NCI-H748 (cell line): ENCODE data around the gene C13orf46.

ENCODE experiments used
- DNase-seq: peaks from one replicate; lab custom pipeline; 2025; ENCODE audit not compliant: unreplicated experiment; lab: John Stamatoyannopoulos, UW

The C13orf46 gene

GRCh38 chr13:114010401-114011101, 36.7 kb upstream of the C13orf46 start:
- no peak for DNase-seq

DNA sequence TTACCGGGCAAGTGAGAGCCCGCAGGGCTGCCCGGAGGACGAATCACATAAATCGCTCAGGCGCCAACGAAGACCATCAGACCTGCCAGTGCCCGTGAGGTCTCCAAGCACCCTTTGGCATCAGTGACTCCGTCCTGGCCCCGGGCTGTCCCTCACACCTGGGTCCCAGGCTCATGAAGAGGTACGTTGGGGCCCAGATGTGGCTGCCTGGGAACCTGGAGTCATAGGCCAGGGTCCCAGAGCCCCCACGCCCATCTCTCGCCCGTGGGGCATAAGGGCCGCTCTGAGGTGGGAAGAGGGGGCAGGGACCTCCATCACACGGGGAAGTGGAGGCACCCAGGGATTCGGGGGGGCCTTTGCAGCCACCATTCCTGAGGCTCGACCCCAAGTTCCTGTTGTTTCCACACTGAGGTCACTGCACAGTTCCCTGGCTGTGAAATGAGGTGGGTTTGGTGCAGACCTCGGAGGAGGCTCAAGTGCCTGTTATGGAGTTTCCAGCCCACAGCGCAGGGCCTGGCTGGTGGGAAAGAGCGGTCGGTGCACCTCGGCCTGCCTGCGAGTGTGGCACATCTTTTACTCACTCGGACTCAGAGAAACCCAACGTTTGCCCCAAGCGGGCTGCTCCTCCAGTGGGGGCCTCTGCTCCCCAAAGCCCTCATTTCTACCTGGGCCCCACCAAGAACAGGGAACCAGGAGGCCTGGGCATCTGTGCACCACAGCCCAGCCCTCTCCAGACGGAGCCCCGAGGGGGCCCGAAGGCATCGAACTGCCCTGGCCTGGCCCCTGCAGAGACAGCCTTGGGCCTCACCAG, 35.9 kb upstream of the C13orf46 start:
- no peak for DNase-seq

DNA sequence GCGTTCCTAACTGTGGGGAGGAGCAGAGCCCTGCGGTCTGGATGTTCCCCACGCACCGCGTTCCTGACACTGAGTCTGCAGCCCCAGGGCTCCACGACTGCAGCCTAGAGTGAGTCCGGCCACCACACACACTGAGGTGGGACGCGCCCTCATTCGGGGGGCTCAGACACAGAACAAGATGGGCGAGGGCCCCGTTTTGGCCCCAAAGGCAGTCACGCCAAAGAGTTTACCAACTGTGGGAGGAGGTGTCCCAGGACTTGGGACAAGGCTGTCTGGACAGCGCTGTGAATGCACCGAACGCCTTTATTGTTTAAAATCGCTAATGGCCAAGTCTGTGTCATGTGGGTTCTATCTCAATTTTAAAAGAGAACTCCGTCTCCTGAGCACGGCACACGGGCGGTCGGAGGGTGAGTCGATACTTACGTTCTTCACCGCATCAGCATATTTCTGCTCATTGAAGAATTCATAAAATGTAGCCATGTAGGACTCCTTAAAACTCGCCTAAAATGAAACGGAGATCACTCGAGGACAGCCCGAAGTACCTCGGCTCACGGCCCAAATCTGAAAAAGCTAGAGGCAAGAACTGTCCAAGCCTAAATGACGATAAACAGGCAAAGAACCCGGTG, 35.2 kb upstream of the C13orf46 start:
- DNase-seq = no peak

GRCh38 chr13:114007566-114007965, 33.7 kb upstream of the C13orf46 start:
- DNase-seq = no peak

DNA sequence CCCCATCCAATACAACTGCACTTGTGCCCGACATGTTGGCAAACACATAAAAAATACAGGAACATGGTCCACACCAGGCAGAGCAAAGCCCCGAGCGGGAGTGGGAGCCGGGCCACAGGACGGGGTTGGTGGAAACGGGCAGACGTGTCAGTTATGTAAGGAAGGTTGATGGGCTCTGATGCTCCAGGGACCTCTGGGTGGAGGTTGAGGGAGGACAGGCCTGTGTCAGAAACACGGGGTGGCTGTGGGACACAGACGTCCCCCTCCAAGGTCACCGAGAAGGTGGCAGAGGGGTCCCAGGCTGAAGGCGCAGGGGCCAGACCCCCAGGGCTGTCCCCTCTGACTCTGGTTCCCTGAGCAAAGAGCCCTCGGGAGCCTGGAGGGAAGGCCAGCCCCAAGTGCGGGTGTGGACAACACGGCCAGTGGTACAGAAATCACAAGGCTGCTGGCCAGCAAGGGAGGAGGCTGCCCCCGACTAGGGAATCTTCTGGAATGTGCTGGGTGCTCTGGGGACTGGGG, 31.4 kb upstream of the C13orf46 start:
- DNase-seq = no peak

DNA sequence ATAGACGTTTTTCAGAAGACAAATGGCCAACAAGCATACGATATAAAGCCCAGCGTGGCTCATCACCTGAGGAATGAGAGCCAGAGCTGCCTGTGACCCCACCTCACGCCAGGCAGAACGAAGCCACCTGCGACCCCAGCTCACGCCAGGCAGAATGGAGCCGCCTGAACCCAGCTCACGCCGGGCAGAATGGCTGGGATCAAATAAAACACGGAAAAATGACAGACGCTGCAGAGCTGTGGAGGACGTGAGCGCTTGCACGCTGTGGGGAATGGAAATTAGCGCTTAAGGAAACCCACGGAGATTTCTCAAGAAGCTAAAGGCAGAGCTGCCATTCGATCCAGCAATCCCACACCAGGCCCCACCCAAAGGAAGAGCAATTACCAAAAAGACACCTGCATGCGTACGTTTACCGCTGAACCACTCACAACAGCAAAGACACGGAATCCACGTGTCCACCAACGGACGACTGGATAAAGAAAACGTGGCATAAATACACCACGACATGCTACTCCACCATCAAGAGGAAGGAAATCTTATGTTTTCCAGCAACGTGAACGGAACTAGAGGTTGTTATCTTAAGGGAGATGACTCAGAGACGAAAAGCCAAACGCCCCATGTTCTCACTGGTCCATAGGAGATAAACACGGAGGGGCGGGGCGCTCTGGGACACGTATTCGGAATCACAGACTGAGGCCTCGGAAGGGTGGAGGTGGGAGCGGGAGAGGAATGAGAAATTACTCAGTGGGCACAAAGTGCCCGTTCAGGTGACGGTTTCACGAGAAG, 30.7 kb upstream of the C13orf46 start:
- DNase-seq = peak; percentile 26

GRCh38 chr13:114002771-114003321, 29.0 kb upstream of the C13orf46 start:
- DNase-seq = no peak

GRCh38 chr13:114002009-114002544, 28.2 kb upstream of the C13orf46 start:
- DNase-seq = peak; percentile 62

GRCh38 chr13:114001331-114002008, 27.6 kb upstream of the C13orf46 start:
- no peak for DNase-seq

- DNase-seq = no peak
Observed at GRCh38 chr13:114000151-114001040, 26.5 kb upstream of the C13orf46 start.

DNA sequence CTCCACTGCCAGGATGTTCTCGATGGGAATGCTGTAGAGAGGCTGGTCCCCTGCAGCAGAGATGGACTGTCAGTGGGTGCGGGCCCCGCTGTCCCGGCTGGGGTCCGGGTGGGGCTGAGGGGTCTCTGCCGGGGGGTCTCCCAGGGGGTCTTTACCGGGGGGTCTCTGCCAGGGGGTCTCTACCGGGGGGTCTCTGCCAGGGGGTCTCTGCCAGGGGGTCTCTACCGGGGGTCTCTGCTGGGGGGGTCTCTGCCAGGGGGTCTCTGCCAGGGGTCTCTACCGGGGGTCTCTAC, 25.7 kb upstream of the C13orf46 start:
- no peak for DNase-seq

- DNase-seq = no peak
Observed at GRCh38 chr13:113998781-113999617, 25.1 kb upstream of the C13orf46 start.

GRCh38 chr13:113997845-113998751, 24.2 kb upstream of the C13orf46 start:
- DNase-seq = no peak

GRCh38 chr13:113996912-113997745, 23.3 kb upstream of the C13orf46 start:
- DNase-seq = no peak

- no peak for DNase-seq
Observed at GRCh38 chr13:113996081-113996911, 22.4 kb upstream of the C13orf46 start.
